ENCODE data around the gene ZNF586.
"Not testable (repeated sequence)": the region's sequence is repeated elsewhere in the genome, so short reads cannot be mapped to it uniquely, and the experiment has no call there.

DNA sequence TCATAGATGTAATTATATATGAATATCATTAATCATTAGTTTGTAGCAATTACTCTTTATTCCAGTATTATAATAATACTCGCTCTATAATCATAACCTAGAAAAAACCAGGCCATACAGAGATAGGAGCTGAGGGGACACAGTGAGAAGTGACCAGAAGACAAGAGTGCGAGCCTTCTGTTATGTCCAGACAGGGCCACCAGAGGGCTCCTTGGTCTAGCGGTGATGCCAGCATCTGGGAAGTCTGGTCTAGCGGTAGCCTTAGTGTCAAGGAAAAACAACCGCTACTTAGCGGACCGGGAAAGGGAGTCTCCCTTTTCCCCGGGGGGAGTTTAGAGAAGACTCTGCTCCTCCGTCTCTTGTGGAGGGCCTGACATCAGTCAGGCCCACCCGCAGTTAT is 31.2 kb upstream of the ZNF586 start:
- TF ChIP-seq YY1 (IDR thresholded peaks at IDR 0.05; ENCODE audit: insufficient read depth, insufficient read length); ZNF274 (IDR thresholded peaks at IDR 0.05; ENCODE audit: low read depth, low read length): not testable (repeated sequence)
